AG04450 (cell line): Measurements from ENCODE around the gene GALNT7. TPM values are rescaled to one million over a fixed set of nuclear protein-coding genes. Genes with fewer than 3 reads are reported as not detected.

ENCODE experiments used
- CTCF ChIA-PET: fragments of 300-600, 350-600 bp; formaldehyde crosslinking; extraction: SDS; loops from one replicate; lab custom pipeline; 2022; ENCODE audit warnings: antibody characterized with exemption, inconsistent platforms; lab: Charles Lee
- POLR2A ChIA-PET: fragments of 350-600 bp; formaldehyde crosslinking; extraction: SDS; loops from one replicate; lab custom pipeline; 2021; ENCODE audit warnings: antibody characterized with exemption, inconsistent platforms; lab: Yijun Ruan, JAX
- DNase-seq: peaks from one replicate; pipeline ENCODE4 v3.0.0-alpha.2; 2011; ENCODE audit warnings: low read depth, low spot score
- H3K27ac ChIP-seq: one replicate; pipeline ENCODE4 v1.5.1; 2012; ENCODE audit warnings: low read depth, low read length, control low read depth
- H3K27me3 ChIP-seq: one replicate; pipeline ENCODE4 v1.6.0; 2012; ENCODE audit warnings: low read length; ENCODE audit not compliant: control insufficient read depth, insufficient read depth
- H3K4me3 ChIP-seq: 2 replicates; pipeline ENCODE4 v1.5.1; 2011; ENCODE audit warnings: mild to moderate bottlenecking, low read depth, low read length, control low read depth
- H3K9me3 ChIP-seq: 2 replicates; pipeline ENCODE4 v1.5.1; 2012; ENCODE audit warnings: low read length; ENCODE audit not compliant: control insufficient read depth, insufficient read depth
- CTCF ChIP-seq: IDR thresholded peaks from 2 replicates; pipeline ENCODE4 v1.5.1; 2011; ENCODE audit warnings: low read depth, low read length, control low read depth, inconsistent platforms
- polyA plus RNA-seq: library from polyadenylated mRNA; depleted of rRNA; stranded (reverse); fragments of >200 nt; gene quantifications from 2 replicates; pipeline ENCODE4 v1.2.3, GENCODE V29; 2011

Gene GALNT7
- polyA plus RNA-seq, 1 experiment: 47.6 TPM

- H3K9me3 ChIP-seq: peaks cover 3% of the 10 kb centered on the region; the same call in 1 of the 2 replicates
- CTCF ChIA-PET: interaction anchor here (1.8 to 6.2 kb wide), 3 partner anchors 228 to 240 kb away, joined by 10 to 334 read pairs (median 15); no protein-coding TSS in a partner anchor
- no peak overlapping the region for H3K4me3 ChIP-seq
- H3K27ac ChIP-seq: peak overlapping the region; percentile 53
- no peaks in the 10 kb centered on the region for H3K27me3 ChIP-seq
- peak; percentile 98 for DNase-seq
- no peak for TF ChIP-seq CTCF
- POLR2A ChIA-PET: interaction anchor here (0.8 to 1.5 kb wide), 10 partner anchors 10 to 290 kb away, joined by 3 to 10 read pairs (median 6); partner anchors contain the start of genes GALNT7 and HMGB2
Observed at GRCh38 chr4:173252024-173252935, 83.7 kb downstream of the GALNT7 start.

GRCh38 chr4:173253561-173253960, 85.0 kb downstream of the GALNT7 start:
- DNase-seq: no peak
- Histone ChIP-seq H3K27ac (no peak overlapping the region), H3K4me3 (no peak overlapping the region), H3K27me3 (no peaks in the 10 kb centered on the region), H3K9me3 (peaks cover 3% of the 10 kb centered on the region; the same call in 1 of the 2 replicates)
- POLR2A ChIA-PET: no interaction called here
- no peak for TF ChIP-seq CTCF
- CTCF ChIA-PET: interaction anchor here (1.0 to 6.2 kb wide), 6 partner anchors 34 to 241 kb away, joined by 4 to 334 read pairs (median 5); partner anchors contain the start of gene GALNT7

GRCh38 chr4:173254646-173255045, 86.0 kb downstream of the GALNT7 start:
- no peak for TF ChIP-seq CTCF
- H3K9me3 ChIP-seq: peaks cover 3% of the 10 kb centered on the region; the same call in 1 of the 2 replicates
- no peaks in the 10 kb centered on the region for H3K27me3 ChIP-seq
- H3K27ac ChIP-seq: no peak overlapping the region
- POLR2A ChIA-PET: no interaction called here
- CTCF ChIA-PET: interaction anchor here (1.0 to 6.2 kb wide), 4 partner anchors 46 to 242 kb away, joined by 4 to 334 read pairs (median 10); partner anchors contain the start of gene GALNT7
- no peak overlapping the region for H3K4me3 ChIP-seq
- DNase-seq: no peak

GRCh38 chr4:173256825-173257224, 88.2 kb downstream of the GALNT7 start:
- Histone ChIP-seq H3K9me3 (peaks cover 3% of the 10 kb centered on the region; the same call in 1 of the 2 replicates), H3K4me3 (no peak overlapping the region), H3K27me3 (no peaks in the 10 kb centered on the region), H3K27ac (no peak overlapping the region)
- TF ChIP-seq CTCF: no peak
- POLR2A ChIA-PET: no interaction called here
- DNase-seq: no peak
- CTCF ChIA-PET: interaction anchor here (0.6 to 6.2 kb wide), 40 partner anchors 10 to 425 kb away, joined by 3 to 334 read pairs (median 4); partner anchors contain the start of gene GALNT7
